ENCODE measurements around the gene MINDY4. TPM values are rescaled to one million over a fixed set of nuclear protein-coding genes. Genes with fewer than 3 reads are reported as not detected.

The MINDY4 gene
- total and polyA plus RNA-seq, 2 of the 8 experiments (the other 6 are each of a cell fraction or from before 2014, with no cell fraction given), result 1.3 to 3.6 TPM

DNA sequence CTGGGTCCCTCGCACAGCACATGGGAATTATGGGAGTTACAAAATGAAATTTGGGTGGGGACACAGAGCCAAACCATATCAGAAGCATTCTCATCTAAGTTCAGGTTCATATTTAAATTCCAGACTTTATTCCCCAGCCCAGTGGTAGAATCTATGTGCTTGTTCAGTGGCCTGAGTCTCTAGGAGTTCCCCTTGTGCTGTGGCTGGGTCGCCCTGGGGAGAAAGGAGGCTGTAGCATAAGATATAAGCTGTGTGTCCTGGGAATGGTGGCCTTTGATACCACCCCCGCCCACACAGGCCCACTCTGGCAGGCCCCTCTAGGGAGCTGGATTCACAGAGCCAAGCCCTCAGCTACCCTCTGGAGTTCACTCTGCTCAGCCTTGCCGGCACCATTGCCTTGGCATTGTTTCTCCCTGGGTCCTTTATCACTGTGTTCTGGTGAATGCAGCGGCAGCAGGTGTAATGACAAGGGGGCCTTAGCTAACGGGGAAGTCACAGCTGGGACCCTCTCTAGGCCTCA lies 64.2 kb downstream of the MINDY4 start (continued):
- TF ChIP-seq, protein P1, sequence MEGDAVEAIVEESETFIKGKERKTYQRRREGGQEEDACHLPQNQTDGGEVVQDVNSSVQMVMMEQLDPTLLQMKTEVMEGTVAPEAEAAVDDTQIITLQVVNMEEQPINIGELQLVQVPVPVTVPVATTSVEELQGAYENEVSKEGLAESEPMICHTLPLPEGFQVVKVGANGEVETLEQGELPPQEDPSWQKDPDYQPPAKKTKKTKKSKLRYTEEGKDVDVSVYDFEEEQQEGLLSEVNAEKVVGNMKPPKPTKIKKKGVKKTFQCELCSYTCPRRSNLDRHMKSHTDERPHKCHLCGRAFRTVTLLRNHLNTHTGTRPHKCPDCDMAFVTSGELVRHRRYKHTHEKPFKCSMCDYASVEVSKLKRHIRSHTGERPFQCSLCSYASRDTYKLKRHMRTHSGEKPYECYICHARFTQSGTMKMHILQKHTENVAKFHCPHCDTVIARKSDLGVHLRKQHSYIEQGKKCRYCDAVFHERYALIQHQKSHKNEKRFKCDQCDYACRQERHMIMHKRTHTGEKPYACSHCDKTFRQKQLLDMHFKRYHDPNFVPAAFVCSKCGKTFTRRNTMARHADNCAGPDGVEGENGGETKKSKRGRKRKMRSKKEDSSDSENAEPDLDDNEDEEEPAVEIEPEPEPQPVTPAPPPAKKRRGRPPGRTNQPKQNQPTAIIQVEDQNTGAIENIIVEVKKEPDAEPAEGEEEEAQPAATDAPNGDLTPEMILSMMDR (IDR thresholded peaks at IDR 0.05; ENCODE audit: control extremely low read depth in 1 of 3, insufficient read depth in 1 of 3, low read depth in 1 of 3, low read length in 3 of 3), result no peak
- TF ChIP-seq RXRA (IDR thresholded peaks at IDR 0.05; ENCODE audit: insufficient read depth, low read depth, low read length), result no peak
- TF ChIP-seq SIRT6 (IDR thresholded peaks at IDR 0.05; ENCODE audit: low read length), result no peak

Data from H1 (cell line).